OCI-LY3 (cell line): Measurements from ENCODE around the gene HES4.

Experiments
- H2AFZ ChIP-seq: fragments of 200-600, 300-600 bp; shearing (Covaris generic); 2 replicates; pipeline ENCODE4 v1.6.0; 2014; ENCODE audit warnings: antibody characterized with exemption, low read depth, low read length
- H3K27ac ChIP-seq: fragments of 200-600, 300-600 bp; sonication (generic); 2 replicates; pipeline ENCODE4 v1.5.1; 2014; ENCODE audit warnings: mild to moderate bottlenecking, low read length, moderate library complexity, mixed read lengths
- H3K27me3 ChIP-seq: fragments of 200-600, 300-600 bp; sonication (generic); 2 replicates; pipeline ENCODE4 v1.6.1; 2014; ENCODE audit warnings: low read depth, low read length, mixed read lengths
- H3K36me3 ChIP-seq: fragments of 200-600, 300-600 bp; sonication (generic); replicated peaks from 2 replicates; pipeline ENCODE3; 2014; ENCODE audit warnings: low read depth, low read length, mixed read lengths
- H3K4me1 ChIP-seq: fragments of 300-600, 200-600 bp; sonication (generic); 2 replicates; pipeline ENCODE4 v1.6.1; 2014; ENCODE audit warnings: low read length, mixed read lengths
- H3K4me2 ChIP-seq: fragments of 200-600, 300-600 bp; sonication (generic); 2 replicates; pipeline ENCODE4 v1.6.1; 2014; ENCODE audit warnings: low read length, mixed read lengths
- H3K4me3 ChIP-seq: fragments of 300-600, 200-600 bp; sonication (generic); 2 replicates; pipeline ENCODE4 v1.5.1; 2014; ENCODE audit warnings: antibody characterized with exemption, mild to moderate bottlenecking, low read length, moderate library complexity
- H3K79me2 ChIP-seq: fragments of 300-600, 200-600 bp; shearing (Covaris generic); 2 replicates; pipeline ENCODE4 v1.6.1; 2014; ENCODE audit warnings: mild to moderate bottlenecking, low read length, mixed read lengths
- H3K9ac ChIP-seq: fragments of 300-600, 200-600 bp; shearing (Covaris generic); 2 replicates; pipeline ENCODE4 v1.6.0; 2014; ENCODE audit warnings: mild to moderate bottlenecking, low read length, moderate library complexity
- H3K9me3 ChIP-seq: fragments of 200-600, 300-600 bp; shearing (Covaris generic); 2 replicates; pipeline ENCODE4 v1.6.1; 2014; ENCODE audit warnings: low read length, mixed read lengths; ENCODE audit not compliant: insufficient read depth
- H4K20me1 ChIP-seq: fragments of 200-600, 300-600 bp; sonication (generic); 2 replicates; pipeline ENCODE4 v1.6.1; 2016; ENCODE audit warnings: low read length, mixed read lengths; ENCODE audit not compliant: insufficient read depth
- CTCF ChIP-seq: fragments of 200-600, 300-600 bp; sonication (generic); IDR thresholded peaks from 2 replicates; pipeline ENCODE4 v1.5.1; 2014; ENCODE audit warnings: antibody characterized with exemption, low read length, low read depth
- EZH2phosphoT487 ChIP-seq: fragments of 200-600 bp; shearing (Covaris generic); IDR thresholded peaks from 2 replicates; pipeline ENCODE4 v1.6.1; 2018; ENCODE audit warnings: antibody characterized with exemption, mixed run types, low read depth

The HES4 gene

DNA sequence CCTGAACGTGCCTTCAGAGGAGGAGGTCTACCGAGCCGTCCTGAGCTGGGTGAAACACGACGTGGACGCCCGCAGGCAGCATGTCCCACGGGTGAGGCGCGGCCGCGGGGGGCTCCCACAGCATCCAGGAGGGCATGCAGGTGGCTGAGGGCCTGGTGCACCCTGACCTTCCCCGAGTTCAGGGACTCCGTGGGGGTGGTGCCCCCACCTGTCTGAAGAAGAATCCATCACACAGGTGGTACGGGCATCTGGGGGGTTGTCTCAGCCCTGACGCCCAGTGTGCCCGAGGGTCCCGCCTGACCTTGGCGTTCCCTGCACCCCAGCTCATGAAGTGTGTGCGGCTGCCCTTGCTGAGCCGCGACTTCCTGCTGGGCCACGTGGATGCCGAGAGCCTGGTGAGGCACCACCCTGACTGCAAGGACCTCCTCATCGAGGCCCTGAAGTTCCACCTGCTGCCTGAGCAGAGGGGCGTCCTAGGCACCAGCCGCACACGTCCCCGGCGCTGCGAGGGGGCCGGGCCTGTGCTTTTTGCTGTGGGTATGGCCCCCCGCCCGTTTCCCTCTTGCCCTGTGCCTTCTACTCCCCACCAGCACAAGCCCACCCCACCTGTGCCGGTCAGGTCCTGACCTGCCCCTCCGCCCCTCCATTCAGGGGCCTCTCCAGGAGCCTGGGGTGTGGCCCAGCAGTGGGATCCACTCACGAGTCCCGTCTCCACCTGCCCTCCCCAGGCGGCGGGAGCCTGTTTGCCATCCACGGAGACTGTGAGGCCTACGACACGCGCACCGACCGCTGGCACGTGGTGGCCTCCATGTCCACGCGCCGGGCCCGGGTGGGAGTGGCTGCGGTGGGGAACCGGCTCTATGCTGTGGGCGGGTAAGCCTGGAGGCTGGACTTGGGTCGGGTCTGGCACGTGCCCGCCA lies 37.3 kb downstream of the HES4 start:
- TF ChIP-seq EZH2phosphoT487 (no peak), CTCF (no peak)
- H3K9ac ChIP-seq: no peak overlapping the region
- peaks cover 15% of the 10 kb centered on the region for H3K79me2 ChIP-seq
- no peak overlapping the region for H3K4me2 ChIP-seq
- H3K27ac ChIP-seq: no peak overlapping the region
- H3K4me3 ChIP-seq: no peak overlapping the region
- 0 out of 2 replicates have a peak, but pooled peaks cover 2% of the 10 kb centered on the region for H4K20me1 ChIP-seq
- no peak overlapping the region for H2AFZ ChIP-seq
- H3K27me3 ChIP-seq: no peaks in the 10 kb centered on the region
- H3K4me1 ChIP-seq: peaks cover 16% of the 10 kb centered on the region
- no peaks in the 10 kb centered on the region for H3K9me3 ChIP-seq
- no peaks in the 10 kb centered on the region for H3K36me3 ChIP-seq

DNA sequence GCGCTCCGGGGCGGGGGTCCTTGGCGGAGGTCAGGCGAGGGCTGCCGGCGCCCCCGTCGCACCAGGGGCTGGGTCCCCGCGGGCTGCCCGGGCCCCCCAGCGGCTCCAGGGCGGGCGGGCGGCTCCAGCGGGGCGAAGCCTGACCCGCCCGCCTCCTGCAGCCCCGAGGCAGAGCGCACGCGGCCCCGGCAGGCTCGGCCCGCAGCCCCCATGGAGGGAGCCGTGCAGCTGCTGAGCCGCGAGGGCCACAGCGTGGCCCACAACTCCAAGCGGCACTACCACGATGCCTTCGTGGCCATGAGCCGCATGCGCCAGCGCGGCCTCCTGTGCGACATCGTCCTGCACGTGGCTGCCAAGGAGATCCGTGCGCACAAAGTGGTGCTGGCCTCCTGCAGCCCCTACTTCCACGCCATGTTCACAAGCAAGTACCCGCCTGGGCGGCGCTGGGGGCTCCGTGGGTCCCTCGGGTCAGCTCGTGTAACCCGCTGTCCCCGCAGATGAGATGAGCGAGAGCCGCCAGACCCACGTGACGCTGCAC lies 38.7 kb downstream of the HES4 start:
- peaks cover 14% of the 10 kb centered on the region for H3K4me1 ChIP-seq
- peak overlapping the region; percentile 74; the same call in 1 of the 2 replicates for H3K9ac ChIP-seq
- peak overlapping the region; percentile 94 for H3K4me3 ChIP-seq
- no peak overlapping the region for H2AFZ ChIP-seq
- TF ChIP-seq CTCF (no peak), EZH2phosphoT487 (no peak)
- peaks cover 6% of the 10 kb centered on the region for H3K36me3 ChIP-seq
- no peak overlapping the region for H3K27ac ChIP-seq
- H3K9me3 ChIP-seq: no peaks in the 10 kb centered on the region
- H3K27me3 ChIP-seq: no peaks in the 10 kb centered on the region
- peak overlapping the region; percentile 74 for H3K4me2 ChIP-seq
- H4K20me1 ChIP-seq: 0 out of 2 replicates have a peak, but pooled peaks cover 7% of the 10 kb centered on the region
- H3K79me2 ChIP-seq: peaks cover 25% of the 10 kb centered on the region

DNA sequence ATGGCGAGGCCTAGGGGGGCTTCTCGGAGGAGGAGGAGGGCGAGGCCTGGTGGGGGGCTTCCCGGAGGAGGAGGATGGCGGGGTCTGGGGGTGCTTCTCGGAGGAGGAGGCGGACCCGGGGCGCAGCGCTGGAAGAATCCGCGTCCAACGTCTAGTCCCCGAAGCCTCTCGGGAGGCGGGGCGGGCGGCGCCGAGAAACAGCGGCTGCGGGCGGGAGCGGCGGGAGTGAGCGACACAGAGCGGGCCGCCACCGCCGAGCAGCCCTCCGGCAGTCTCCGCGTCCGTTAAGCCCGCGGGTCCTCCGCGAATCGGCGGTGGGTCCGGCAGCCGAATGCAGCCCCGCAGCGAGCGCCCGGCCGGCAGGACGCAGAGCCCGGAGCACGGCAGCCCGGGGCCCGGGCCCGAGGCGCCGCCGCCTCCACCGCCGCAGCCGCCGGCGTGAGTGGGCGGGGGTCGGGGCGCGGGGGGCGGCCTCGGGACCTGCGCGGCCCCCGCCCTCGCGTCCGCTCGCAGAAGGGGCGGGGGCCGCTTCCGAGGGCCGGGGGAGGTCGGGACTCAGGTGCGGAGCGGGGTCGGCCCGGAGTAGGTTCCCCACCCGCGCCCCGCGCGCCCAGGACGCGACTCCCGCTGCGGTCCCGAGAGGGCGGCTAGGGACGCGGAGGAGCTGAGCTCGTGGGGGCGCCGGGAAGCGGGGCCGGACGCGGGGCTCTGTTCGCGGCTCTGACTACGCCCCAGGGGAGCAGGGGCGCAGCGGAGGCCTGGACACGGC lies 39.4 kb downstream of the HES4 start, which contains the start of gene KLHL17:
Gene KLHL17, plus strand, starts transcription at position 222 of the 769 bp plus-strand sequence. Its CDS starts 110 bp downstream, at position 332.
- Histone ChIP-seq H3K79me2 (peaks cover 25% of the 10 kb centered on the region), H2AFZ (peak within 1 kb of the TSS; percentile 77; the same call in 1 of the 2 replicates), H4K20me1 (0 out of 2 replicates have a peak, but pooled peaks cover 7% of the 10 kb centered on the region), H3K4me1 (peaks cover 14% of the 10 kb centered on the region), H3K4me2 (peak within 1 kb of the TSS; percentile 74), H3K9ac (peak within 1 kb of the TSS; percentile 74), H3K27ac (0 out of 2 replicates have a peak within 1 kb of the TSS, but pooled peaks have one; percentile 28), H3K27me3 (no peaks in the 10 kb centered on the region), H3K9me3 (no peaks in the 10 kb centered on the region), H3K36me3 (peaks cover 11% of the 10 kb centered on the region), H3K4me3 (peak within 1 kb of the TSS; percentile 94)
- TF ChIP-seq EZH2phosphoT487: no peak
- no peak for TF ChIP-seq CTCF
